ENCODE results near the gene CACNA1A. TPM values are rescaled to one million over a fixed set of nuclear protein-coding genes. Genes with fewer than 3 reads are reported as not detected.

The CACNA1A gene
- polyA plus RNA-seq, 1 donor (not counting 4 experiments of a cell fraction or from before 2014, with no cell fraction given), result not detected

- Histone ChIP-seq H3K27ac (ENCODE audit: control insufficient read depth, insufficient read depth, low read length) (no peak overlapping the region), H3K36me3 (ENCODE audit: control insufficient read depth in 2 of 2, extremely low read depth in 1 of 2, insufficient read depth in 2 of 2, low read length in 2 of 2) (no peaks in the 10 kb centered on the region), H4K20me1 (ENCODE audit: control insufficient read depth, extremely low read depth, insufficient read depth, low read length) (no peaks in the 10 kb centered on the region), H3K9me3 (ENCODE audit: control insufficient read depth, low read depth, low read length) (no peaks in the 10 kb centered on the region), H3K4me3 (ENCODE audit: control insufficient read depth in 2 of 3, extremely low read depth in 1 of 3, insufficient read depth in 2 of 3, low read depth in 1 of 3, low read length in 3 of 3) (no peak overlapping the region), H3K4me2 (ENCODE audit: control insufficient read depth, extremely low read depth, insufficient read depth, low read depth, low read length) (no peak overlapping the region), H2AFZ (ENCODE audit: control insufficient read depth, low read length) (no peak overlapping the region), H3K9me1 (ENCODE audit: control insufficient read depth, extremely low read depth, insufficient read depth, low read length) (no peaks in the 10 kb centered on the region), H3K4me1 (ENCODE audit: control insufficient read depth, extremely low read depth, insufficient read depth, low read length) (no peaks in the 10 kb centered on the region), H3K79me2 (ENCODE audit: control insufficient read depth, insufficient read depth, low read length) (no peaks in the 10 kb centered on the region), H3K27me3 (ENCODE audit: control insufficient read depth, extremely low read depth, insufficient read depth, low read length) (no peaks in the 10 kb centered on the region), H3K9ac (ENCODE audit: control insufficient read depth, extremely low read depth, insufficient read depth, low read length) (no peak overlapping the region)
- no peak for TF ChIP-seq CTCF (optimal IDR thresholded peaks at IDR 0.05 in 1 of 3, IDR thresholded peaks at IDR 0.05 in 1 of 3, conservative IDR thresholded peaks at IDR 0.05 in 1 of 3; ENCODE audit: extremely low read depth in 1 of 3, insufficient read depth in 2 of 3, low read length in 3 of 3)
- TF ChIP-seq EZH2 (IDR thresholded peaks at IDR 0.05; ENCODE audit: low read length), result no peak
- dilution Hi-C loops (cut with MboI; ENCODE audit: extremely low pct_ligation_motif_present, low sequenced_read_pairs), result no loop called here
- FAIRE-seq, result no peak
- no peak for DNase-seq (ENCODE audit: low read depth, low spot score)
These were observed 142.3 kb downstream of the CACNA1A start for GRCh38 chr19:13363954-13364353.

- no peaks in the 10 kb centered on the region for H3K4me1 ChIP-seq (ENCODE audit: control insufficient read depth, extremely low read depth, insufficient read depth, low read length)
- FAIRE-seq, result no peak
- H3K9me3 ChIP-seq (ENCODE audit: control insufficient read depth, low read depth, low read length), result no peaks in the 10 kb centered on the region
- no peak overlapping the region for H3K4me2 ChIP-seq (ENCODE audit: control insufficient read depth, extremely low read depth, insufficient read depth, low read depth, low read length)
- H3K9ac ChIP-seq (ENCODE audit: control insufficient read depth, extremely low read depth, insufficient read depth, low read length), result no peak overlapping the region
- TF ChIP-seq CTCF (optimal IDR thresholded peaks at IDR 0.05 in 1 of 3, IDR thresholded peaks at IDR 0.05 in 1 of 3, conservative IDR thresholded peaks at IDR 0.05 in 1 of 3; ENCODE audit: extremely low read depth in 1 of 3, insufficient read depth in 2 of 3, low read length in 3 of 3) (no peak), EZH2 (IDR thresholded peaks at IDR 0.05; ENCODE audit: low read length) (no peak)
- dilution Hi-C loops (cut with MboI; ENCODE audit: extremely low pct_ligation_motif_present, low sequenced_read_pairs), result no loop called here
- no peaks in the 10 kb centered on the region for H3K27me3 ChIP-seq (ENCODE audit: control insufficient read depth, extremely low read depth, insufficient read depth, low read length)
- no peaks in the 10 kb centered on the region for H3K9me1 ChIP-seq (ENCODE audit: control insufficient read depth, extremely low read depth, insufficient read depth, low read length)
- no peak overlapping the region for H3K27ac ChIP-seq (ENCODE audit: control insufficient read depth, insufficient read depth, low read length)
- H3K4me3 ChIP-seq (ENCODE audit: control insufficient read depth in 2 of 3, extremely low read depth in 1 of 3, insufficient read depth in 2 of 3, low read depth in 1 of 3, low read length in 3 of 3), result no peak overlapping the region
- H4K20me1 ChIP-seq (ENCODE audit: control insufficient read depth, extremely low read depth, insufficient read depth, low read length), result no peaks in the 10 kb centered on the region
- H3K79me2 ChIP-seq (ENCODE audit: control insufficient read depth, insufficient read depth, low read length), result no peaks in the 10 kb centered on the region
- DNase-seq (ENCODE audit: low read depth, low spot score), result no peak
- H2AFZ ChIP-seq (ENCODE audit: control insufficient read depth, low read length), result no peak overlapping the region
- no peaks in the 10 kb centered on the region for H3K36me3 ChIP-seq (ENCODE audit: control insufficient read depth in 2 of 2, extremely low read depth in 1 of 2, insufficient read depth in 2 of 2, low read length in 2 of 2)
These were observed 143.0 kb downstream of the CACNA1A start for GRCh38 chr19:13363245-13363644.

All from keratinocyte (primary cell).